ENCODE data around the gene NCK2. TPM values are rescaled to one million over a fixed set of nuclear protein-coding genes. Genes with fewer than 3 reads are reported as not detected.

Gene NCK2
- total and polyA plus RNA-seq, 9 of the 15 experiments (the other 6 are each of a cell fraction or from before 2014, with no cell fraction given): 0.90 to 27.9 (median 15.9) TPM

- TF ChIP-seq, protein P1, sequence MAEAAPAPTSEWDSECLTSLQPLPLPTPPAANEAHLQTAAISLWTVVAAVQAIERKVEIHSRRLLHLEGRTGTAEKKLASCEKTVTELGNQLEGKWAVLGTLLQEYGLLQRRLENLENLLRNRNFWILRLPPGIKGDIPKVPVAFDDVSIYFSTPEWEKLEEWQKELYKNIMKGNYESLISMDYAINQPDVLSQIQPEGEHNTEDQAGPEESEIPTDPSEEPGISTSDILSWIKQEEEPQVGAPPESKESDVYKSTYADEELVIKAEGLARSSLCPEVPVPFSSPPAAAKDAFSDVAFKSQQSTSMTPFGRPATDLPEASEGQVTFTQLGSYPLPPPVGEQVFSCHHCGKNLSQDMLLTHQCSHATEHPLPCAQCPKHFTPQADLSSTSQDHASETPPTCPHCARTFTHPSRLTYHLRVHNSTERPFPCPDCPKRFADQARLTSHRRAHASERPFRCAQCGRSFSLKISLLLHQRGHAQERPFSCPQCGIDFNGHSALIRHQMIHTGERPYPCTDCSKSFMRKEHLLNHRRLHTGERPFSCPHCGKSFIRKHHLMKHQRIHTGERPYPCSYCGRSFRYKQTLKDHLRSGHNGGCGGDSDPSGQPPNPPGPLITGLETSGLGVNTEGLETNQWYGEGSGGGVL (CRISPR knock-in tag; IDR thresholded peaks at IDR 0.05): no peak
- TF ChIP-seq PHTF2 (CRISPR knock-in tag; IDR thresholded peaks at IDR 0.05): no peak
Observed at GRCh38 chr2:105854972-105855371, 110.3 kb downstream of the NCK2 start (continued).

DNA sequence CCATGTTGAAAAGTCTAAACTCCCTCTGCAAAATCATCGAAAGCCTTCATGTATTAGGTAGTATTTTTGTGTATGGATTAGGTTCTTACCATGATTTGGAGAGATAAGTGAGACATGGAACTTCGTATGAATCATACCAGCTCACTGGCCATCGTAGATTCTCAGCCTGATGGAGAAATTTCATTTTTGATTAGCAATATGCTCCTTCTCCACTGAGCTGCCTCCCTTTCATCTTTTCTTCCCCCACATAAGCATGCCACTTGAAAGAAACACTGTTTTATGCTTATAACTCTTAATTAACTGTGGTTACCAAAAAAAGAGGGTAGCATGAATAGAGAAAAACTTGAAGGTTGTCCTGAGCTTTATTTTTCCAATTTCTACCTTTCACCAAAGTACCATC, 111.9 kb downstream of the NCK2 start:
- intact Hi-C loops (cut with micrococcal nuclease): no loop called here
- Histone ChIP-seq H3K27ac (ENCODE audit: extremely low read depth, low read depth, low read length) (no peak overlapping the region), H4K20me1 (replicated peaks; ENCODE audit: control insufficient read depth, insufficient read depth, low read length) (no peaks in the 10 kb centered on the region), H3K9ac (ENCODE audit: insufficient read depth in 1 of 2, low read depth in 2 of 2, low read length in 2 of 2) (no peak overlapping the region), H2AFZ (ENCODE audit: low read depth, low read length) (no peak overlapping the region), H3K27me3 (ENCODE audit: control insufficient read depth in 2 of 2, insufficient read depth in 2 of 2, low read length in 2 of 2) (no peaks in the 10 kb centered on the region), H3K4me2 (ENCODE audit: insufficient read depth, low read length) (no peak overlapping the region), H3K4me3 (no peak overlapping the region), H3K4me1 (replicated peaks in 1 of 2; ENCODE audit: control insufficient read depth in 2 of 2, insufficient read depth in 2 of 2, low read length in 2 of 2) (no peaks in the 10 kb centered on the region), H3K36me3 (ENCODE audit: control insufficient read depth, insufficient read depth, low read length) (peaks cover 26% of the 10 kb centered on the region; the same call in 1 of the 3 replicates), H3K79me2 (ENCODE audit: control insufficient read depth, insufficient read depth, low read length) (peaks cover 24% of the 10 kb centered on the region), H3K9me3 (replicated peaks; ENCODE audit: control insufficient read depth, insufficient read depth, low read depth, low read length) (no peaks in the 10 kb centered on the region), H3K9me1 (ENCODE audit: control insufficient read depth, insufficient read depth, low read length) (no peaks in the 10 kb centered on the region)
- BruUV-seq (replicated peaks): no TSS peak
- 68% methylated on average over 3 of the region's 3 CpGs for WGBS (ENCODE audit: insufficient coverage, low coverage, missing lambda C conversion rate)
- DNase-seq (ENCODE audit: extremely low read depth in 1 of 4, low spot score in 3 of 4) (no peak), ATAC-seq (no peak), FAIRE-seq (no peak)
- CTCF ChIA-PET (ENCODE audit: low intra/inter-chr PET ratio): no interaction called here
- POLR2A ChIA-PET: interaction anchor here (1.4 kb wide), 1 partner anchor 11 kb away, joined by 3 read pairs; no protein-coding TSS in a partner anchor
- in situ Hi-C loops (cut with MboI): no loop called here
- TF ChIP-seq ZNF224 (CRISPR knock-in tag; IDR thresholded peaks at IDR 0.05) (no peak), KLF10 (CRISPR knock-in tag; IDR thresholded peaks at IDR 0.05) (no peak), GATAD2A (IDR thresholded peaks at IDR 0.05) (no peak), ILK (tag; IDR thresholded peaks at IDR 0.05; ENCODE audit: borderline replicate concordance, low read depth) (no peak), IFI16 (CRISPR knock-in tag; IDR thresholded peaks at IDR 0.05) (no peak), EGR1 (conservative IDR thresholded peaks at IDR 0.05) (no peak), PTTG1 (tag; IDR thresholded peaks at IDR 0.05; ENCODE audit: low read depth) (no peak), ZNF79 (CRISPR knock-in tag; IDR thresholded peaks at IDR 0.05; ENCODE audit: low read depth) (no peak), PCBP1 (IDR thresholded peaks at IDR 0.05; ENCODE audit: low read depth, low read length, poor library complexity, severe bottlenecking) (no peak)
- TF ChIP-seq, protein P2, sequence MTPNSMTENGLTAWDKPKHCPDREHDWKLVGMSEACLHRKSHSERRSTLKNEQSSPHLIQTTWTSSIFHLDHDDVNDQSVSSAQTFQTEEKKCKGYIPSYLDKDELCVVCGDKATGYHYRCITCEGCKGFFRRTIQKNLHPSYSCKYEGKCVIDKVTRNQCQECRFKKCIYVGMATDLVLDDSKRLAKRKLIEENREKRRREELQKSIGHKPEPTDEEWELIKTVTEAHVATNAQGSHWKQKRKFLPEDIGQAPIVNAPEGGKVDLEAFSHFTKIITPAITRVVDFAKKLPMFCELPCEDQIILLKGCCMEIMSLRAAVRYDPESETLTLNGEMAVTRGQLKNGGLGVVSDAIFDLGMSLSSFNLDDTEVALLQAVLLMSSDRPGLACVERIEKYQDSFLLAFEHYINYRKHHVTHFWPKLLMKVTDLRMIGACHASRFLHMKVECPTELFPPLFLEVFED (CRISPR knock-in tag; conservative IDR thresholded peaks at IDR 0.05): no peak
- TF ChIP-seq, protein P3, sequence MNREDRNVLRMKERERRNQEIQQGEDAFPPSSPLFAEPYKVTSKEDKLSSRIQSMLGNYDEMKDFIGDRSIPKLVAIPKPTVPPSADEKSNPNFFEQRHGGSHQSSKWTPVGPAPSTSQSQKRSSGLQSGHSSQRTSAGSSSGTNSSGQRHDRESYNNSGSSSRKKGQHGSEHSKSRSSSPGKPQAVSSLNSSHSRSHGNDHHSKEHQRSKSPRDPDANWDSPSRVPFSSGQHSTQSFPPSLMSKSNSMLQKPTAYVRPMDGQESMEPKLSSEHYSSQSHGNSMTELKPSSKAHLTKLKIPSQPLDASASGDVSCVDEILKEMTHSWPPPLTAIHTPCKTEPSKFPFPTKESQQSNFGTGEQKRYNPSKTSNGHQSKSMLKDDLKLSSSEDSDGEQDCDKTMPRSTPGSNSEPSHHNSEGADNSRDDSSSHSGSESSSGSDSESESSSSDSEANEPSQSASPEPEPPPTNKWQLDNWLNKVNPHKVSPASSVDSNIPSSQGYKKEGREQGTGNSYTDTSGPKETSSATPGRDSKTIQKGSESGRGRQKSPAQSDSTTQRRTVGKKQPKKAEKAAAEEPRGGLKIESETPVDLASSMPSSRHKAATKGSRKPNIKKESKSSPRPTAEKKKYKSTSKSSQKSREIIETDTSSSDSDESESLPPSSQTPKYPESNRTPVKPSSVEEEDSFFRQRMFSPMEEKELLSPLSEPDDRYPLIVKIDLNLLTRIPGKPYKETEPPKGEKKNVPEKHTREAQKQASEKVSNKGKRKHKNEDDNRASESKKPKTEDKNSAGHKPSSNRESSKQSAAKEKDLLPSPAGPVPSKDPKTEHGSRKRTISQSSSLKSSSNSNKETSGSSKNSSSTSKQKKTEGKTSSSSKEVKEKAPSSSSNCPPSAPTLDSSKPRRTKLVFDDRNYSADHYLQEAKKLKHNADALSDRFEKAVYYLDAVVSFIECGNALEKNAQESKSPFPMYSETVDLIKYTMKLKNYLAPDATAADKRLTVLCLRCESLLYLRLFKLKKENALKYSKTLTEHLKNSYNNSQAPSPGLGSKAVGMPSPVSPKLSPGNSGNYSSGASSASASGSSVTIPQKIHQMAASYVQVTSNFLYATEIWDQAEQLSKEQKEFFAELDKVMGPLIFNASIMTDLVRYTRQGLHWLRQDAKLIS (CRISPR knock-in tag; IDR thresholded peaks at IDR 0.05): no peak
- TF ChIP-seq, protein P4, sequence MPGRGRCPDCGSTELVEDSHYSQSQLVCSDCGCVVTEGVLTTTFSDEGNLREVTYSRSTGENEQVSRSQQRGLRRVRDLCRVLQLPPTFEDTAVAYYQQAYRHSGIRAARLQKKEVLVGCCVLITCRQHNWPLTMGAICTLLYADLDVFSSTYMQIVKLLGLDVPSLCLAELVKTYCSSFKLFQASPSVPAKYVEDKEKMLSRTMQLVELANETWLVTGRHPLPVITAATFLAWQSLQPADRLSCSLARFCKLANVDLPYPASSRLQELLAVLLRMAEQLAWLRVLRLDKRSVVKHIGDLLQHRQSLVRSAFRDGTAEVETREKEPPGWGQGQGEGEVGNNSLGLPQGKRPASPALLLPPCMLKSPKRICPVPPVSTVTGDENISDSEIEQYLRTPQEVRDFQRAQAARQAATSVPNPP (IDR thresholded peaks at IDR 0.05; ENCODE audit: borderline replicate concordance, insufficient read depth, insufficient read length): no peak

All from K562 (cell line).